Stimulated activated CD4-positive, alpha-beta T cell treated with anti-CD3 and anti-CD28 coated beads, Interleukin-15, amount 100 ng/mL, for 48 hours (primary cell): Measurements from ENCODE around the gene SLC11A1.

Experiments
- DNase-seq, 2 donors: peaks; one replicate each; pipeline ENCODE4 v3.0.0-alpha.2; 2020; ENCODE audit warnings: low read depth in 2 of 2

The SLC11A1 gene, protein sequence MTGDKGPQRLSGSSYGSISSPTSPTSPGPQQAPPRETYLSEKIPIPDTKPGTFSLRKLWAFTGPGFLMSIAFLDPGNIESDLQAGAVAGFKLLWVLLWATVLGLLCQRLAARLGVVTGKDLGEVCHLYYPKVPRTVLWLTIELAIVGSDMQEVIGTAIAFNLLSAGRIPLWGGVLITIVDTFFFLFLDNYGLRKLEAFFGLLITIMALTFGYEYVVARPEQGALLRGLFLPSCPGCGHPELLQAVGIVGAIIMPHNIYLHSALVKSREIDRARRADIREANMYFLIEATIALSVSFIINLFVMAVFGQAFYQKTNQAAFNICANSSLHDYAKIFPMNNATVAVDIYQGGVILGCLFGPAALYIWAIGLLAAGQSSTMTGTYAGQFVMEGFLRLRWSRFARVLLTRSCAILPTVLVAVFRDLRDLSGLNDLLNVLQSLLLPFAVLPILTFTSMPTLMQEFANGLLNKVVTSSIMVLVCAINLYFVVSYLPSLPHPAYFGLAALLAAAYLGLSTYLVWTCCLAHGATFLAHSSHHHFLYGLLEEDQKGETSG

GRCh38 chr2:218381916-218382366 is at the start of gene SLC11A1:
Gene SLC11A1 (plus strand): TSS chr2:218382273. CDS start chr2:218382369, 96 bp downstream.
- DNase-seq, result no peak

- DNase-seq, result no peak
Observed at GRCh38 chr2:218332288-218332687, 49.8 kb upstream of the SLC11A1 start.

- no peak for DNase-seq
Observed at GRCh38 chr2:218332920-218333645, 49.0 kb upstream of the SLC11A1 start.

- DNase-seq, result no peak
Observed at GRCh38 chr2:218334531-218334930, 47.5 kb upstream of the SLC11A1 start.

DNA sequence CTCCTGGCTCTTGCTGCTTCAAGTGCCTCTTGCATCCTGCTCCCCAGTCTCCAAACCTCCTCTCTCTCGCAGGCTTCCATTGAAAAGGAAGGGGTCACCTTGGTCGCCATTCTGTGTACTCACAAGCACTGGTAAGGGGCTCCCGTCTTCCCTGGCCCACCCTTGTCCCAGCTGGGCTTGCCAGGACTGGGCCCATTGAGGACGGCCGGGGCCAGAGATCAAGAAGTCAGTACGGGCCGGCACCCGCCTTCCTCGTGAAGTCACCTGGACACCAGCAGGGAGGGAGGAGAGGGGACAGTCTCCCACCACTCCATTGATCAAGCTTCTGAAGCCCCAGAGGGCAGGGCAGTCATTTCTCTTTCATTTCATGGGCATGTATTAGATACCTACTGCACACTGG is 41.4 kb upstream of the SLC11A1 start:
- no peak for DNase-seq

DNA sequence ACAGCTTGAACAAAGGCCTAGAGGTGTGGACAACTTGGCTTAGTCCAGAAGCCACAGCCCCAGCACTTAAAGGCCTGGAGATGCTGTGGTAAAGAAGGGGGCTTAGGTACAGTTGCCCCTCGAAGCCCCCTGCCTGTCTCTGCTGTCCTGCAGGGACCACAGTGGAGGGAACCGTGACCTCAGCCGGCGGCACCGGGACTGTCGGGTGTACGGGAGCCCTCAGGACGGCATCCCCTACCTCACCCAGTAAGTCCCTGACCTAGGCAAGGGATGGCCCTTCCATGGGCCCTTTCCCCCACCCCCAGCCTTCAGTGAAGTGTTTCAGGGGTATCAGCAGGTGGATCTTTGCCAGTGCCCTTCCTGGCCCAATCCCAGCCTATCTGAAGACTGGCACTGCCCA is 40.7 kb upstream of the SLC11A1 start:
- no peak for DNase-seq

DNA sequence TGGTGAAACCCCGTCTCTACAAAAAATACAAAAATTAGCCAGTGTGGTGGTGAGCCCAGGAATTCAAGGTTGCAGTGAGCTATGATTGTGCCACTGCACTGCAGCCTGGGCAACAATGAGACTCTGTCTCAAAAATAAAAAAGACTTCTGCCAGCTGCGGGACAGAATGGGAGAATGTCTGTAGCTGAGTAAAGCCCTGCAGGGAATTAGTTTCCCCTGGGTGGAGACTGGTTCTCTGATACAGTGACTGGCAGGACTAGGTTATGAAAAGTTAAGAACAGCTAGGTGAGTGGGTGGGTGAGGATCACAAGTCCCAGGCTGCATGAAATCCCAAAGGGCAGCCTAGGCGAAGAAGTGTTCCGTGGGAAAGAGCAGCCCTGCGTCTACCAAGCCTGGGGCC is 39.2 kb upstream of the SLC11A1 start:
- no peak for DNase-seq

- no peak for DNase-seq
Observed at GRCh38 chr2:218343591-218343990, 38.5 kb upstream of the SLC11A1 start.

GRCh38 chr2:218344090-218344754 is 37.9 kb upstream of the SLC11A1 start:
- DNase-seq, result no peak

GRCh38 chr2:218344755-218345417 is 37.2 kb upstream of the SLC11A1 start:
- no peak for DNase-seq

DNA sequence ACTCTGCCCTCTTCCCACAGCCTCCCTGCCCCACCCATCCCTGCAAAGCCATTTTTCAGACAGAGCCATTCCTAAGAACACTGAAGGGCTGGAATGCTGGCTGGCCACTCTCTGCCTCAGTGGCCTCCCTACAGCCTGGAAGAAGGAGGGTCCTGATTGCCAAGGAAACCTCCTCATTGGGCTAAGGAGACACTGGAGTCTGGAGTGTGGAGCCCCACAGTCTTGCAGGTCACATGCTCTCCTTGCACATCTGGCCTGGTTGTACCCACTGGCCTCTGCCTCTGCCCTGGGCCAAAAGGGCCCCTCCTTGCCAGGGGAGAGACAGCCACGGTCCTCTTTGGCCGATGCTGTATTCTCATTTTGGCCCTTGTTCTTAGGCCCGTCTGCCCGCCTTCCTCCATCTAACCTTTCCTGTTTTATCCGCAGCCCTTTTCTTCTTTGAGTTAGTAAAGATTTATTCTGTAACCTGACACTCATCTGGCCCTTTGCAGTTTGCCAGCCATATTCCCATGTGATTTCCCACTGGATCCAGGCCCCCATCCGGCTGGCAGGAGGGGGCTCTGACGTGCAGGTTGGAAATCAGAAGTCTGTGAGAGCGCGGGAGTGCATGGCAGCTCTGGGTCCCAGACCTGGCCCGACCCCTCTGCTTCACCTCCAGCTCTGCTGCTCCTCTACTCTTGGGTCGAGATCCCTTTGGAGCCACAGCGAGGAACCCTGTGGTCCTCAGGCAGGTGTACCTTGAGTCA is 36.4 kb upstream of the SLC11A1 start:
- DNase-seq, result no peak

DNA sequence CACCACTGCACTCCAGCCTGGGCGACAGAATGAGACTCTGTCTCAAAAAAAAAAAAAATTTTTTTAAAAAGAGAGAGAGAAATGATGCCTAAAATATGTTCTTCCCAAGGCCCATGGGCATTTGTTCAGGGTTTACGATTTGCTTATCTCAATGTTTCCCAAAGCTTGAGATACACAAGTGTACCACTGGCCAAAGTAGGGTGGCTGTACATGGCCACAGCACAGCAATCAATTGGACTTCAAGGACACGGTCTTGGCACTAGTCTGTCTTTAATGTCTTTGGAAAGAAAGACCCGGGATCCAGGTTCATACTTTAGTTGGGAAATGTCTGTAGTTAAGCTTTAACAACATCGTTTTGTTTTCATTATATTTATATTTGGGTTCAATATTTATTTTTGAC is 34.9 kb upstream of the SLC11A1 start:
- DNase-seq, result no peak

GRCh38 chr2:218354045-218354444 is 28.0 kb upstream of the SLC11A1 start:
- DNase-seq, result no peak

- DNase-seq, result no peak
Observed at GRCh38 chr2:218354850-218355443, 27.1 kb upstream of the SLC11A1 start.

DNA sequence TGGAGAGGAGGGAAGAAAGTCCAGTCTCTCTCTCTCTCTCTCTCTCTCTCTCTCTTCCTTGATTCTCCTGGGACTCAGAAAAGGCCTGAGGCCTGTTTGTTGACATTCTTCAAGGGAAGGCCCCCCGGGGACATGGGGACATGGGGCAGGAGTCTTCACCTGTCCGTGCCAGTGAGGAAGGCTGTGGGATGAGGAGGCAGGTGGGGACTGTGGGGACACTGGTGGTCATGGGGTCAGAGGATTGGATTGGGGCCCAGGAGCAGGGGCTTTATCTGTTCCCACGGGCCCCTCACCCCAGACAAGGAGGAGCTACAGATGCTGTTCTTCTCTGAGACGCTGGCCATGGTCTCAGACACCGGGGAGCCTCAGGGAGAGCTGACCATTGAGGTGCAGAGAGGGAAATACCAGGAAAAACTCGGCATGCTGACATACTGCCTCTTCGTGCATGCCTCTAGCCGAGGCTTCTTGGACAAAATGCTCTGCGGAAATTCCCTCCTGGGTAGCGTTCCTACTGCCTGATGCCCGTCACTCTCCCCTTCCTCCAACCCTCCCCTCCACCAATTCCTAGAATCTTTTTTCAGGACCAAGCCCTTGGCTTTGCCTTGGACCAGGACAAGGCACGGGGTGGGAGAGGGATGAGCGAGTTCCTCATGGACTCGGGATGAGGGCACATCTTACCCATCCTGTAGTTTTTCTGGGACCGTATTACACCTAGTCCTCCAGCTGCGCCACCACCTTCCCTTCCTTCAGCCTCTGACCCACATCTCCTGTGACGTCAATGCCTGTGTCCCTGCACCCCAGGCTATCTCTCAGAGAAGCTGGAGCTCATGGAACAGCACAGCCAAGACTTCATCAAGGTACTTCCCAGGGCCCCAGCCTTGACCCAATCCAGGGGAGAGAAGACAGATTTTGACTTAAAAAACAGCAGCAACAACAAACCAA is 24.6 kb upstream of the SLC11A1 start:
- DNase-seq, result no peak

- no peak for DNase-seq
Observed at GRCh38 chr2:218360453-218360852, 21.6 kb upstream of the SLC11A1 start.

- DNase-seq, result no peak
Observed at GRCh38 chr2:218362606-218363005, 19.5 kb upstream of the SLC11A1 start.

GRCh38 chr2:218363736-218364135 is 18.3 kb upstream of the SLC11A1 start:
- DNase-seq, result no peak

- DNase-seq, result no peak
Observed at GRCh38 chr2:218364196-218364595, 17.9 kb upstream of the SLC11A1 start.
